ENCODE results near the gene GPR63. TPM values are rescaled to one million over a fixed set of nuclear protein-coding genes. Genes with fewer than 3 reads are reported as not detected.

The GPR63 gene
- total RNA-seq, 1 donor from 2014 or later = 1.5 TPM

DNA sequence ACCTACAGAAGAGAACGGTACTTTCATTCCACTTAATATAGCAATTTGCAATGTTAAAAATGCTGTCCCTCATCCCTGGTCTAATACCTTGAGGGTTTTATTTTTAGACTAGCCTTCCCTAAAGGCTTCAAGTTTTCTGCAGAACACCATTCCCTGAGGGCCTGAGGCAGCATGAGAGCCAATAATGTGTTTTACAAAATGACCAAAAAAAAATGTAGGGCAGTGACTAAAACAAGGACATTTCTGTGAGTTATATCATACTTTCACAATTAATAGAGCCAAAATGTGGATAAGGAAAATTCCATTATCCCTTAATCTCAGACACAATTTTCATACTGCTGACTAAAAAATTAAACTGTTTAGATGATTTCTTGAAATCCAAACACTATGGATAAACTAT is 22.7 kb downstream of the GPR63 start:
- no peak for DNase-seq (ENCODE audit: low read depth)
- H3K4me3 ChIP-seq (ENCODE audit: low read depth, low read length) = no peak overlapping the region
- no peak for TF ChIP-seq CTCF (IDR thresholded peaks at IDR 0.05; ENCODE audit: insufficient read depth, low read length, poor library complexity, severe bottlenecking)
- H3K27me3 ChIP-seq (ENCODE audit: control insufficient read depth, insufficient read depth, low read length) = no peaks in the 10 kb centered on the region
- H3K36me3 ChIP-seq (ENCODE audit: control insufficient read depth, insufficient read depth, low read length) = no peaks in the 10 kb centered on the region

GRCh38 chr6:96812077-96812703 is 25.1 kb downstream of the GPR63 start:
- no peaks in the 10 kb centered on the region for H3K36me3 ChIP-seq (ENCODE audit: control insufficient read depth, insufficient read depth, low read length)
- no peak for DNase-seq (ENCODE audit: low read depth)
- TF ChIP-seq CTCF (IDR thresholded peaks at IDR 0.05; ENCODE audit: insufficient read depth, low read length, poor library complexity, severe bottlenecking) = no peak
- no peak overlapping the region for H3K4me3 ChIP-seq (ENCODE audit: low read depth, low read length)
- no peaks in the 10 kb centered on the region for H3K27me3 ChIP-seq (ENCODE audit: control insufficient read depth, insufficient read depth, low read length)

DNA sequence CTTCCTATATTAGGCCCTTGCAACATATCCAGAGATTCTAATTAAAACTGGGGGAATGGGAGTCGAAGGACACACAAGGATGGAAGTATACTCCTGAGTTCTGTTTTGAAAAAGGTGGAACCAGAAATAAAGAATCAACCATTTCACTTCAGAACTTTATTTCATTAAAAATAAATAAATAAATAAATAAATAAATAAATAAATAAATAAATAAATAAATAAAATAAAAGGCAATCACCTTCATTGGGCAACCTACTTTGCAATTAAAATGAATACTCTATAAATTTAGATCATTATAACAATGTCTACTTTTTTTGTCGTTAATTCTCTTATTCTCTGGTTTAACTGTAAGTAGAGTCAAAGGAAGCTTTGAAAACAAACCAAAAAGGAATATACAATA is 25.6 kb downstream of the GPR63 start:
- TF ChIP-seq CTCF (IDR thresholded peaks at IDR 0.05; ENCODE audit: insufficient read depth, low read length, poor library complexity, severe bottlenecking) = no peak
- no peak for DNase-seq (ENCODE audit: low read depth)
- H3K4me3 ChIP-seq (ENCODE audit: low read depth, low read length) = no peak overlapping the region
- no peaks in the 10 kb centered on the region for H3K27me3 ChIP-seq (ENCODE audit: control insufficient read depth, insufficient read depth, low read length)
- no peaks in the 10 kb centered on the region for H3K36me3 ChIP-seq (ENCODE audit: control insufficient read depth, insufficient read depth, low read length)

GRCh38 chr6:96811136-96811535 is 26.1 kb downstream of the GPR63 start:
- no peak overlapping the region for H3K4me3 ChIP-seq (ENCODE audit: low read depth, low read length)
- TF ChIP-seq CTCF (IDR thresholded peaks at IDR 0.05; ENCODE audit: insufficient read depth, low read length, poor library complexity, severe bottlenecking) = no peak
- H3K27me3 ChIP-seq (ENCODE audit: control insufficient read depth, insufficient read depth, low read length) = no peaks in the 10 kb centered on the region
- DNase-seq (ENCODE audit: low read depth) = no peak
- no peaks in the 10 kb centered on the region for H3K36me3 ChIP-seq (ENCODE audit: control insufficient read depth, insufficient read depth, low read length)

- TF ChIP-seq CTCF (IDR thresholded peaks at IDR 0.05; ENCODE audit: insufficient read depth, low read length, poor library complexity, severe bottlenecking) = no peak
- no peaks in the 10 kb centered on the region for H3K27me3 ChIP-seq (ENCODE audit: control insufficient read depth, insufficient read depth, low read length)
- H3K4me3 ChIP-seq (ENCODE audit: low read depth, low read length) = no peak overlapping the region
- no peaks in the 10 kb centered on the region for H3K36me3 ChIP-seq (ENCODE audit: control insufficient read depth, insufficient read depth, low read length)
- DNase-seq (ENCODE audit: low read depth) = no peak
These were observed 28.2 kb downstream of the GPR63 start for GRCh38 chr6:96809119-96809518.

DNA sequence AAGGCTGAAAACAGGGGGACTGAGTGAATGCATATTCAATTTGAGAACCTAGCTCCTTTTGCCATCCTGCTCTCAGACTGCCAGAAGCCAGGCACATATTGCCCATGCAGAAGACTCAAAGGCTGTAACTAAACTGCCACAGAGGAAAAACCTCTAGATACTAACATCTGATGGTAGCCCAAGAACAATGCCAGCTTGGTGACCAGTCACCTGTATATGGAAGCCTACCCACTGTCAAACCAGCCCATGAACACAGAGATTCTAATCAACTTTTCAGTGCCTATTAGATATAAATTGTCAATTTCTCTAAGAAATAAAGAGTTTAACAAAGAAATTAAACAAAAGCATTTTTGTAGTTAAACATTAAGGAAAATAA is 34.2 kb downstream of the GPR63 start:
- no peaks in the 10 kb centered on the region for H3K27me3 ChIP-seq (ENCODE audit: control insufficient read depth, insufficient read depth, low read length)
- H3K4me3 ChIP-seq (ENCODE audit: low read depth, low read length) = no peak overlapping the region
- no peak for DNase-seq (ENCODE audit: low read depth)
- H3K36me3 ChIP-seq (ENCODE audit: control insufficient read depth, insufficient read depth, low read length) = no peaks in the 10 kb centered on the region
- no peak for TF ChIP-seq CTCF (IDR thresholded peaks at IDR 0.05; ENCODE audit: insufficient read depth, low read length, poor library complexity, severe bottlenecking)

Data from kidney epithelial cell (primary cell).